Memory B cell (primary cell): ENCODE measurements around the gene CLEC4F.
"Not testable (repeated sequence)": the region's sequence is repeated elsewhere in the genome, so short reads cannot be mapped to it uniquely, and the experiment has no call there.

Source experiments
- ATAC-seq: fragments of 150-1000 bp; cut with Tn5 transposase; 2 replicates; pipeline ENCODE4 v1.10.0; 2021; ENCODE audit warnings: low read depth, mild to moderate bottlenecking, moderate library complexity
- DNase-seq, 2 donors: peaks; one replicate each; pipeline ENCODE4 v3.0.0; 2022; ENCODE audit warnings: low spot score in 2 of 2
- H3K27ac Mint-ChIP-seq: one replicate; pipeline ENCODE4 v1.8.0; 2022; ENCODE audit warnings: mild to moderate bottlenecking, moderate library complexity, mixed read lengths
- H3K27me3 Mint-ChIP-seq: one replicate; pipeline ENCODE4 v1.8.0; 2022; ENCODE audit warnings: mixed read lengths
- H3K36me3 Mint-ChIP-seq: one replicate; pipeline ENCODE4 v1.8.0; 2022; ENCODE audit warnings: mild to moderate bottlenecking, mixed read lengths
- H3K4me1 Mint-ChIP-seq: one replicate; pipeline ENCODE4 v1.8.0; 2022; ENCODE audit warnings: mixed read lengths
- H3K4me3 Mint-ChIP-seq: one replicate; pipeline ENCODE4 v1.8.0; 2022; ENCODE audit warnings: mild to moderate bottlenecking, moderate library complexity, mixed read lengths
- H3K9me3 Mint-ChIP-seq: one replicate; pipeline ENCODE4 v1.8.0; 2022; ENCODE audit warnings: mixed read lengths

The CLEC4F gene

GRCh38 chr2:70807828-70808118 lies 12.6 kb downstream of the CLEC4F start:
- no peaks in the 10 kb centered on the region for H3K9me3 Mint-ChIP-seq
- H3K4me1 Mint-ChIP-seq, result no peaks in the 10 kb centered on the region
- DNase-seq (no peak), ATAC-seq (no peak)
- peaks cover 8% of the 10 kb centered on the region for H3K27me3 Mint-ChIP-seq
- H3K27ac Mint-ChIP-seq, result no peak overlapping the region
- H3K36me3 Mint-ChIP-seq, result no peaks in the 10 kb centered on the region
- H3K4me3 Mint-ChIP-seq, result no peak overlapping the region

- Mint-ChIP-seq H3K4me1 (no peaks in the 10 kb centered on the region), H3K9me3 (no peaks in the 10 kb centered on the region), H3K27me3 (peaks cover 8% of the 10 kb centered on the region), H3K27ac (no peak overlapping the region), H3K4me3 (no peak overlapping the region), H3K36me3 (no peaks in the 10 kb centered on the region)
- DNase-seq, result no peak
- no peak for ATAC-seq
Measured at GRCh38 chr2:70807102-70807827, 13.1 kb downstream of the CLEC4F start.

- H3K4me3 Mint-ChIP-seq, result no peak overlapping the region
- H3K4me1 Mint-ChIP-seq, result no peaks in the 10 kb centered on the region
- DNase-seq (no peak), ATAC-seq (no peak)
- peaks cover 8% of the 10 kb centered on the region for H3K27me3 Mint-ChIP-seq
- H3K9me3 Mint-ChIP-seq, result no peaks in the 10 kb centered on the region
- no peak overlapping the region for H3K27ac Mint-ChIP-seq
- no peaks in the 10 kb centered on the region for H3K36me3 Mint-ChIP-seq
Measured at GRCh38 chr2:70806620-70807019, 13.8 kb downstream of the CLEC4F start.

- Mint-ChIP-seq H3K9me3 (no peaks in the 10 kb centered on the region), H3K4me3 (no peak overlapping the region), H3K36me3 (no peaks in the 10 kb centered on the region), H3K27me3 (peaks cover 8% of the 10 kb centered on the region), H3K4me1 (no peaks in the 10 kb centered on the region), H3K27ac (no peak overlapping the region)
- ATAC-seq (no peak), DNase-seq (no peak)
Measured at GRCh38 chr2:70806013-70806412, 14.4 kb downstream of the CLEC4F start.

GRCh38 chr2:70801607-70802263 lies 18.7 kb downstream of the CLEC4F start:
- H3K9me3 Mint-ChIP-seq, result peaks cover 10% of the 10 kb centered on the region
- H3K4me1 Mint-ChIP-seq, result no peaks in the 10 kb centered on the region
- peaks cover 6% of the 10 kb centered on the region for H3K36me3 Mint-ChIP-seq
- DNase-seq, result no peak
- H3K27me3 Mint-ChIP-seq, result peaks cover 12% of the 10 kb centered on the region
- no peak overlapping the region for H3K27ac Mint-ChIP-seq
- no peak overlapping the region for H3K4me3 Mint-ChIP-seq
- ATAC-seq, result no peak

- H3K27ac Mint-ChIP-seq, result no peak overlapping the region
- H3K27me3 Mint-ChIP-seq, result peaks cover 14% of the 10 kb centered on the region
- H3K36me3 Mint-ChIP-seq, result peaks cover 6% of the 10 kb centered on the region
- no peak for ATAC-seq
- no peak for DNase-seq
- H3K9me3 Mint-ChIP-seq, result peaks cover 10% of the 10 kb centered on the region
- H3K4me3 Mint-ChIP-seq, result no peak overlapping the region
- no peaks in the 10 kb centered on the region for H3K4me1 Mint-ChIP-seq
Measured at GRCh38 chr2:70799706-70800105, 20.7 kb downstream of the CLEC4F start.

- ATAC-seq, result peak; percentile 14
- not testable (repeated sequence) for H3K4me3 Mint-ChIP-seq, DNase-seq, H3K4me1 Mint-ChIP-seq, H3K36me3 Mint-ChIP-seq, H3K27ac Mint-ChIP-seq
- peaks cover 18% of the 10 kb centered on the region for H3K27me3 Mint-ChIP-seq
- peaks cover 10% of the 10 kb centered on the region for H3K9me3 Mint-ChIP-seq
Measured at GRCh38 chr2:70797996-70798395, 22.4 kb downstream of the CLEC4F start.

GRCh38 chr2:70797506-70797905 lies 22.9 kb downstream of the CLEC4F start:
- Mint-ChIP-seq H3K9me3 (peaks cover 10% of the 10 kb centered on the region), H3K36me3 (peaks cover 6% of the 10 kb centered on the region), H3K27me3 (peaks cover 20% of the 10 kb centered on the region), H3K4me1 (no peaks in the 10 kb centered on the region), H3K27ac (no peak overlapping the region), H3K4me3 (no peak overlapping the region)
- ATAC-seq (no peak), DNase-seq (no peak)

GRCh38 chr2:70796262-70796661 lies 24.1 kb downstream of the CLEC4F start:
- Mint-ChIP-seq H3K27ac (no peak overlapping the region), H3K27me3 (peaks cover 27% of the 10 kb centered on the region), H3K36me3 (peaks cover 6% of the 10 kb centered on the region), H3K4me1 (no peaks in the 10 kb centered on the region), H3K9me3 (peaks cover 10% of the 10 kb centered on the region), H3K4me3 (no peak overlapping the region)
- ATAC-seq, result no peak
- DNase-seq, result no peak

- no peaks in the 10 kb centered on the region for H3K4me1 Mint-ChIP-seq
- DNase-seq, result no peak
- no peak overlapping the region for H3K4me3 Mint-ChIP-seq
- no peak overlapping the region for H3K27ac Mint-ChIP-seq
- peaks cover 10% of the 10 kb centered on the region for H3K9me3 Mint-ChIP-seq
- H3K27me3 Mint-ChIP-seq, result peaks cover 24% of the 10 kb centered on the region
- ATAC-seq, result no peak
- H3K36me3 Mint-ChIP-seq, result peaks cover 6% of the 10 kb centered on the region
Measured at GRCh38 chr2:70795164-70795995, 25.0 kb downstream of the CLEC4F start.

- ATAC-seq, result no peak
- Mint-ChIP-seq H3K4me1 (peaks cover 4% of the 10 kb centered on the region), H3K27me3 (peaks cover 21% of the 10 kb centered on the region), H3K36me3 (no peaks in the 10 kb centered on the region), H3K4me3 (no peak overlapping the region), H3K27ac (no peak overlapping the region), H3K9me3 (peaks cover 4% of the 10 kb centered on the region)
- no peak for DNase-seq
Measured at GRCh38 chr2:70793450-70793849, 26.9 kb downstream of the CLEC4F start.

- Mint-ChIP-seq H3K27ac (no peak within 1 kb of the TSS), H3K9me3 (no peaks in the 10 kb centered on the region), H3K36me3 (no peaks in the 10 kb centered on the region), H3K4me3 (peak within 1 kb of the TSS; percentile 72), H3K27me3 (peaks cover 28% of the 10 kb centered on the region), H3K4me1 (peaks cover 6% of the 10 kb centered on the region)
- DNase-seq, result no peak
- no peak for ATAC-seq
Measured at GRCh38 chr2:70790136-70790828, 30.1 kb downstream of the CLEC4F start, which contains the start of gene FIGLA. TSS of gene FIGLA (minus strand) at chr2:70790643. CDS start at chr2:70790638, 5 bp downstream.

GRCh38 chr2:70789304-70790135 lies 30.9 kb downstream of the CLEC4F start:
- Mint-ChIP-seq H3K4me3 (peak overlapping the region; percentile 72), H3K27me3 (peaks cover 25% of the 10 kb centered on the region), H3K9me3 (no peaks in the 10 kb centered on the region), H3K4me1 (peaks cover 7% of the 10 kb centered on the region), H3K27ac (no peak overlapping the region), H3K36me3 (no peaks in the 10 kb centered on the region)
- DNase-seq (peak; percentile 44), ATAC-seq (peak; percentile 72)
